HepG2 (cell line): ENCODE measurements around the gene AUNIP. TPM values are rescaled to one million over a fixed set of nuclear protein-coding genes. Genes with fewer than 3 reads are reported as not detected.

Source experiments
- BCL6 ChIP-seq: IDR thresholded peaks from 2 replicates; pipeline ENCODE4 v1.6.1; 2016; ENCODE audit warnings: missing genetic modification reagents, missing compliant biosample characterization
- CAMTA2 ChIP-seq: sonication (generic); formaldehyde crosslinking; IDR thresholded peaks from 2 replicates; pipeline ENCODE4 v1.4.0; 2020; ENCODE audit warnings: mild to moderate bottlenecking, missing genetic modification reagents, borderline replicate concordance
- CREM ChIP-seq, 2 experiments: sonication (generic) in 1 of 2; formaldehyde crosslinking in 1 of 2; IDR thresholded peaks; 2 replicates each; pipeline versions ENCODE4 v1.4.0 to v1.6.1; 2016 to 2020; ENCODE audit warnings: antibody characterized with exemption in 1 of 2, mild to moderate bottlenecking in 1 of 2, missing genetic modification reagents in 1 of 2
- GTF3A ChIP-seq: sonication (generic); formaldehyde crosslinking; conservative IDR thresholded peaks from 2 replicates; pipeline ENCODE4 v1.4.0; 2020; ENCODE audit warnings: mild to moderate bottlenecking, missing genetic modification reagents
- HMGXB3 ChIP-seq: sonication (generic); formaldehyde crosslinking; IDR thresholded peaks from 2 replicates; pipeline ENCODE4 v1.4.0; 2020; ENCODE audit warnings: missing genetic modification reagents, borderline replicate concordance
- HNF4G ChIP-seq, 2 experiments: sonication (generic) in 1 of 2; formaldehyde crosslinking in 1 of 2; IDR thresholded peaks; 2 replicates each; pipeline versions ENCODE4 v1.4.0 to v1.6.1; 2011 to 2020; ENCODE audit warnings: borderline replicate concordance in 2 of 2, low read depth in 2 of 2, mild to moderate bottlenecking in 2 of 2, low read length in 1 of 2, missing genetic modification reagents in 1 of 2, moderate library complexity in 1 of 2
- KDM6A ChIP-seq: IDR thresholded peaks from 2 replicates; pipeline ENCODE4 v1.6.1; 2016; ENCODE audit warnings: low read depth
- MED1 ChIP-seq: sonication (generic); formaldehyde crosslinking; IDR thresholded peaks from 2 replicates; pipeline ENCODE4 v1.4.0; 2020; ENCODE audit warnings: missing genetic modification reagents
- POLR2A ChIP-seq, 2 experiments: IDR thresholded peaks; 2 replicates each; pipeline ENCODE4 v1.6.1; 2011; ENCODE audit warnings: low read depth in 2 of 2, low read length in 2 of 2, mild to moderate bottlenecking in 1 of 2, moderate library complexity in 1 of 2; ENCODE audit not compliant: insufficient read depth in 1 of 2
- SALL1 ChIP-seq: sonication (generic); formaldehyde crosslinking; IDR thresholded peaks from 2 replicates; pipeline ENCODE4 v1.8.0; 2022; ENCODE audit warnings: mild to moderate bottlenecking, missing genetic modification reagents
- STAG1 ChIP-seq: sonication (generic); formaldehyde crosslinking; IDR thresholded peaks from 2 replicates; pipeline ENCODE4 v1.4.0; 2020; ENCODE audit warnings: missing genetic modification reagents
- TFDP2 ChIP-seq: sonication (generic); formaldehyde crosslinking; IDR thresholded peaks from 2 replicates; pipeline ENCODE4 v1.4.0; 2020; ENCODE audit warnings: missing genetic modification reagents
- ZFYVE20 ChIP-seq: sonication (generic); formaldehyde crosslinking; IDR thresholded peaks from 2 replicates; pipeline ENCODE4 v1.8.0; 2023; ENCODE audit warnings: low read depth, mild to moderate bottlenecking, moderate library complexity, missing genetic modification reagents, borderline replicate concordance
- ZNF10 ChIP-seq: sonication (generic); formaldehyde crosslinking; IDR thresholded peaks from 2 replicates; pipeline ENCODE4 v1.4.0; 2020; ENCODE audit warnings: mild to moderate bottlenecking, low read depth, missing genetic modification reagents, borderline replicate concordance
- ZNF138 ChIP-seq: sonication (generic); formaldehyde crosslinking; IDR thresholded peaks from 2 replicates; pipeline ENCODE4 v1.5.0; 2020; ENCODE audit warnings: mild to moderate bottlenecking, low read depth, missing genetic modification reagents
- ZNF615 ChIP-seq: sonication (generic); formaldehyde crosslinking; IDR thresholded peaks from 2 replicates; pipeline ENCODE4 v1.5.0; 2020; ENCODE audit warnings: mild to moderate bottlenecking, missing genetic modification reagents, borderline replicate concordance
- ZNF772 ChIP-seq: sonication (generic); formaldehyde crosslinking; IDR thresholded peaks from 2 replicates; pipeline ENCODE4 v1.5.0; 2020; ENCODE audit warnings: mild to moderate bottlenecking, missing genetic modification reagents
- ZSCAN31 ChIP-seq: sonication (generic); formaldehyde crosslinking; IDR thresholded peaks from 2 replicates; pipeline ENCODE4 v1.5.0; 2020; ENCODE audit warnings: low read depth, mild to moderate bottlenecking, missing genetic modification reagents
- polyA plus RNA-seq, 8 experiments: library from polyadenylated mRNA; depleted of rRNA in 3 of 8; stranded (reverse) in 7 of 8; unstranded in 1 of 8; fragments of >200 nt; fragmentation: Illumina TruSeq in 4 of 8; extraction: Trizol in 4 of 8; gene quantifications; 2 replicates each; pipeline versions ENCODE4 v1.2.1 to v1.2.3, GENCODE V29; 2011 to 2016; ENCODE audit warnings: low read depth in 4 of 8, missing spikeins in 1 of 8, mixed read lengths in 1 of 8; ENCODE audit not compliant: insufficient read depth in 1 of 8
- total RNA-seq, 5 experiments: library from RNA; depleted of rRNA; stranded (reverse); fragments of >200 nt; fragmentation: Illumina TruSeq; extraction: Trizol; gene quantifications; 2 replicates each; pipeline ENCODE4 v1.2.3, GENCODE V29; 2016; ENCODE audit warnings: low read depth in 1 of 5
- TF ChIP-seq, protein P1 (sequence below): sonication (generic); formaldehyde crosslinking; conservative IDR thresholded peaks from 2 replicates; pipeline ENCODE4 v1.4.0; 2020; ENCODE audit warnings: mild to moderate bottlenecking, missing genetic modification reagents, moderate library complexity

Gene AUNIP
- total and polyA plus RNA-seq, 2 of the 13 experiments (the other 11 are each of a cell fraction or from before 2014, with no cell fraction given) = 3.8 to 12.3 TPM

DNA sequence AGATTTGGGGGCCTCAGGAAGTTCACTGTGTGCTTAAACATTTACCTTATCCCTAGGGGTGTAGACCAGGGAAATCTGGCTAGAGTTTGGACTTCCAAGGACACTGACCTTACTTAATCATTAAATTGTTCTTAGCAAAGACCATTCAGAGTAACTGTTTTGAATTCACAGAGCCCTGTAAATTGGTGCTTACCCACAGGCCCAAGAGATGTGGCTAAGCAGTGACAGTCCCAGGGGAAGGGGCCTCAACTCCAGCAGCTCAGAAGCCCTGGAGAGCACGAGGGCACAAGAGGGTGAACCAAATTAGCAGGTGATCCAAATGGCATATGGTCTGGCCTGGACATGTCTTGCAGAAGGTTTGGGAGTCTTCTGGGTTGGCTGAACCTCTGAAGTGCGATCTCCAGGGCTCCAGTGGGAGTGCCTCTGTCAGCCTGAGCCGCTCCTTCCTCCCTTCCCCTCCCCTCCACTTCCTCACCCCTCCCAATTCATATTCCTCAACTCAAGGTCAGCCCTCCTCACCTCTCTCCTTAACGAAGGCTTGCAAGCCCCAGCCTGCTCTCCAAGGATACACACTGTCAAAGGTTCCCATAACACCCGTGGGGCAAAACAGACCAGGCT lies 11.9 kb upstream of the AUNIP start (continued):
- TF ChIP-seq HMGXB3 (CRISPR knock-in tag) (no peak), SALL1 (CRISPR knock-in tag) (peak; percentile 46), ZFYVE20 (CRISPR knock-in tag) (no peak), BCL6 (CRISPR knock-in tag) (peak; percentile 32; the same call in 1 of the 2 replicates), ZNF138 (CRISPR knock-in tag) (no peak), ZSCAN31 (0 out of 2 replicates have a peak, but pooled peaks have one; percentile 39), CREM (IDR thresholded peaks at IDR 0.05) (peak; percentile 31; the same call in 1 of the 2 replicates), CREM (CRISPR knock-in tag; IDR thresholded peaks at IDR 0.05) (no peak), CAMTA2 (no peak), STAG1 (CRISPR knock-in tag) (no peak), MED1 (CRISPR knock-in tag) (peak; percentile 45), KDM6A (CRISPR knock-in tag) (0 out of 2 replicates have a peak, but pooled peaks have one; percentile 33), ZNF772 (peak; percentile 62; the same call in 1 of the 2 replicates), ZNF10 (CRISPR knock-in tag) (no peak), ZNF615 (CRISPR knock-in tag) (0 out of 2 replicates have a peak, but pooled peaks have one; percentile 43), GTF3A (CRISPR knock-in tag) (peak; percentile 67; the same call in 1 of the 2 replicates), POLR2A (IDR thresholded peaks at IDR 0.05; ENCODE audit: insufficient read depth in 1 of 2, low read depth in 2 of 2, low read length in 2 of 2) (peak in 1 of 2 experiments; percentile 36; a peak in 1 of 4 replicates), HNF4G (IDR thresholded peaks at IDR 0.05; ENCODE audit: borderline replicate concordance, low read depth, low read length) (0 out of 2 replicates have a peak, but pooled peaks have one; percentile 20), HNF4G (CRISPR knock-in tag; IDR thresholded peaks at IDR 0.05; ENCODE audit: borderline replicate concordance, low read depth) (no peak), TFDP2 (CRISPR knock-in tag) (no peak)
- TF ChIP-seq, protein P1, sequence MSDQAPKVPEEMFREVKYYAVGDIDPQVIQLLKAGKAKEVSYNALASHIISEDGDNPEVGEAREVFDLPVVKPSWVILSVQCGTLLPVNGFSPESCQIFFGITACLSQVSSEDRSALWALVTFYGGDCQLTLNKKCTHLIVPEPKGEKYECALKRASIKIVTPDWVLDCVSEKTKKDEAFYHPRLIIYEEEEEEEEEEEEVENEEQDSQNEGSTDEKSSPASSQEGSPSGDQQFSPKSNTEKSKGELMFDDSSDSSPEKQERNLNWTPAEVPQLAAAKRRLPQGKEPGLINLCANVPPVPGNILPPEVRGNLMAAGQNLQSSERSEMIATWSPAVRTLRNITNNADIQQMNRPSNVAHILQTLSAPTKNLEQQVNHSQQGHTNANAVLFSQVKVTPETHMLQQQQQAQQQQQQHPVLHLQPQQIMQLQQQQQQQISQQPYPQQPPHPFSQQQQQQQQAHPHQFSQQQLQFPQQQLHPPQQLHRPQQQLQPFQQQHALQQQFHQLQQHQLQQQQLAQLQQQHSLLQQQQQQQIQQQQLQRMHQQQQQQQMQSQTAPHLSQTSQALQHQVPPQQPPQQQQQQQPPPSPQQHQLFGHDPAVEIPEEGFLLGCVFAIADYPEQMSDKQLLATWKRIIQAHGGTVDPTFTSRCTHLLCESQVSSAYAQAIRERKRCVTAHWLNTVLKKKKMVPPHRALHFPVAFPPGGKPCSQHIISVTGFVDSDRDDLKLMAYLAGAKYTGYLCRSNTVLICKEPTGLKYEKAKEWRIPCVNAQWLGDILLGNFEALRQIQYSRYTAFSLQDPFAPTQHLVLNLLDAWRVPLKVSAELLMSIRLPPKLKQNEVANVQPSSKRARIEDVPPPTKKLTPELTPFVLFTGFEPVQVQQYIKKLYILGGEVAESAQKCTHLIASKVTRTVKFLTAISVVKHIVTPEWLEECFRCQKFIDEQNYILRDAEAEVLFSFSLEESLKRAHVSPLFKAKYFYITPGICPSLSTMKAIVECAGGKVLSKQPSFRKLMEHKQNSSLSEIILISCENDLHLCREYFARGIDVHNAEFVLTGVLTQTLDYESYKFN (CRISPR knock-in tag) = peak; percentile 88
